Breast epithelium (tissue), 3 donors: Measurements from ENCODE around the gene RRP8.

Experiments
- POLR2A ChIP-seq: fragments of 450-650 bp; IDR thresholded peaks from one replicate; pipeline ENCODE4 v1.6.1; 2016; ENCODE audit warnings: antibody characterized with exemption, mild to moderate bottlenecking, moderate library complexity
- POLR2AphosphoS5 ChIP-seq, 3 donors: sonication (generic); formaldehyde crosslinking; IDR thresholded peaks; one replicate each; pipeline ENCODE4 v1.6.1; 2017; ENCODE audit warnings: antibody characterized with exemption in 3 of 3

GRCh38 chr11:6604081-6604626 lies 738 bp upstream of the RRP8 start:
- TF ChIP-seq POLR2AphosphoS5 (IDR thresholded peaks at IDR 0.05) (no peak), POLR2A (no peak)
